22Rv1 (cell line): ENCODE measurements around the gene ATP8B2.
"Not testable (repeated sequence)": the region's sequence is repeated elsewhere in the genome, so short reads cannot be mapped to it uniquely, and the experiment has no call there.

ENCODE experiments used
- H3K27ac ChIP-seq: fragments of 450-650 bp; 2 replicates; pipeline ENCODE4 v1.5.1; 2017
- ZFX ChIP-seq: fragments of 450-650 bp; IDR thresholded peaks from 2 replicates; pipeline ENCODE4 v1.6.1; 2017; ENCODE audit warnings: antibody characterized with exemption, borderline replicate concordance
- TF ChIP-seq, protein P1 (sequence below): fragments of 450-650 bp; IDR thresholded peaks from 2 replicates; pipeline ENCODE4 v1.5.1; 2017; ENCODE audit warnings: mild to moderate bottlenecking

The ATP8B2 gene

DNA sequence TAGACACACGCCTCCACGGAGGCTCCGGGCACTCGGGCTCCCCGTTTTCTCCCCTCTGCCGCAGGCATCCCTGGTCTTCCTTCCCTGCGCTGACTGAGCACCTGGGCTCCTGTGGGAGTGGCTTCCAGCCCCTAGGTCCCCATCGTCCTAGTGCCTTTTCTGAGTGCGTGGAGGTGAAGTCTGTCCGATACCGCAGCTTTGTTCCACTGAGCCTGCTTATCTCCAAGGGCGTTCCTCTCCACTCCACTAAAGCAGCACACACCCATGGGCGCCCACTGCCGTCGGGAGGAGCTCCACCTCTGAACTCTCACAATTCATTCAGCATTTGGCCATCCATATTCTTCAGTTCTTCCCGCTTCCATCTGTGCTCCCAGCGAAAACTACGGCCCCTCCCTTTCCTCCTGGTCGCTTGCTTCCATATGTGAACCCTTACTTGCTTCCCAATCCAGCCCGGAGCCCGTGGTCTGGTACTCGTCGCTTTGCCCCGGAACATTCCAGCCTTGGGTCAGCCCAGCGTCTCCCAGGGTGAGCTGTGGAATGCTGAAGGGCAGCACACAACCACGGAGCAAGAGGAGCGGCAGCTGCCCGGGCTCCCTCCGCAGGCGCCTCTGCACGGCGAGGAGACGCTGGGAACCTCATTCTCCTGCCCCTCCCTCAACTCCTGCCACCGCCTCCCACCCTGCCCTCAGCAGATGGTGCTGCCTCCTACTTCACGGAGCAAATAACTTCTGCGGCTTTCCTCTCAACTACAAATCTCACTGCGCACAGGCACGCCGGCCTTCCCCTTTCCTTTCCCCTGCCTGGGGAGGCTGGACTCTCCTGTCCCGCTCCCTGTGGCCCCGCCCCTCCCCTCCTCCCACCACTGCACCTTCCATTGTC lies 27.5 kb downstream of the ATP8B2 start:
- peak overlapping the region; percentile 51 for H3K27ac ChIP-seq
- no peak for TF ChIP-seq ZFX
- TF ChIP-seq, protein P1, sequence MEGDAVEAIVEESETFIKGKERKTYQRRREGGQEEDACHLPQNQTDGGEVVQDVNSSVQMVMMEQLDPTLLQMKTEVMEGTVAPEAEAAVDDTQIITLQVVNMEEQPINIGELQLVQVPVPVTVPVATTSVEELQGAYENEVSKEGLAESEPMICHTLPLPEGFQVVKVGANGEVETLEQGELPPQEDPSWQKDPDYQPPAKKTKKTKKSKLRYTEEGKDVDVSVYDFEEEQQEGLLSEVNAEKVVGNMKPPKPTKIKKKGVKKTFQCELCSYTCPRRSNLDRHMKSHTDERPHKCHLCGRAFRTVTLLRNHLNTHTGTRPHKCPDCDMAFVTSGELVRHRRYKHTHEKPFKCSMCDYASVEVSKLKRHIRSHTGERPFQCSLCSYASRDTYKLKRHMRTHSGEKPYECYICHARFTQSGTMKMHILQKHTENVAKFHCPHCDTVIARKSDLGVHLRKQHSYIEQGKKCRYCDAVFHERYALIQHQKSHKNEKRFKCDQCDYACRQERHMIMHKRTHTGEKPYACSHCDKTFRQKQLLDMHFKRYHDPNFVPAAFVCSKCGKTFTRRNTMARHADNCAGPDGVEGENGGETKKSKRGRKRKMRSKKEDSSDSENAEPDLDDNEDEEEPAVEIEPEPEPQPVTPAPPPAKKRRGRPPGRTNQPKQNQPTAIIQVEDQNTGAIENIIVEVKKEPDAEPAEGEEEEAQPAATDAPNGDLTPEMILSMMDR: peak; percentile 15; the same call in 1 of the 2 replicates

GRCh38 chr1:154353460-154353904 lies 28.2 kb downstream of the ATP8B2 start:
- H3K27ac ChIP-seq: peak overlapping the region; percentile 51
- TF ChIP-seq, protein P1: peak; percentile 68
- no peak for TF ChIP-seq ZFX

DNA sequence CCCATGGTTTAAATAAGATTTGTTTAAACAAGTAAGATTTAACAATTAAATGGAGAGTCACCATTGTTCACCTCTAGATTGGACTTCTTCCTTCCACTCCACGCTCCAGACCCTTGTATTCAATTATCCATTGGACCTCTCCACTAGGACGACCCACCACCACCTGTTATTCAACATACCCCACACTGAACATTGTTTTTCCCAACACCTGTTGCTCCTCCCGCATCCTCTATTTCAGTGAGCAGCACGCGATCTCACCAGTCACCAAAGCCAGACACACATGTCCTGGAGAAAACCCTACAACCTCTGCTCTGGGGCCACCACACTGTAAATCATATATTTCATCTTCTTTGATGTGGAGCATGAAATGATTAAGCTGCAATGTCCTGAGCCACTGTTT lies 28.6 kb downstream of the ATP8B2 start:
- TF ChIP-seq ZFX: no peak
- TF ChIP-seq, protein P1: peak; percentile 33; the same call in 1 of the 2 replicates

GRCh38 chr1:154358519-154358918 lies 33.2 kb downstream of the ATP8B2 start:
- H3K27ac ChIP-seq: no peak overlapping the region
- TF ChIP-seq ZFX: no peak
- TF ChIP-seq, protein P1: no peak

More for the DNA sequence above, 28.6 kb downstream of the ATP8B2 start:
- H3K27ac ChIP-seq: peak overlapping the region; percentile 51; the same call in 1 of the 2 replicates

- no peak overlapping the region for H3K27ac ChIP-seq
- TF ChIP-seq, protein P1: no peak
- no peak for TF ChIP-seq ZFX
Observed at GRCh38 chr1:154360288-154360687, 35.0 kb downstream of the ATP8B2 start.

DNA sequence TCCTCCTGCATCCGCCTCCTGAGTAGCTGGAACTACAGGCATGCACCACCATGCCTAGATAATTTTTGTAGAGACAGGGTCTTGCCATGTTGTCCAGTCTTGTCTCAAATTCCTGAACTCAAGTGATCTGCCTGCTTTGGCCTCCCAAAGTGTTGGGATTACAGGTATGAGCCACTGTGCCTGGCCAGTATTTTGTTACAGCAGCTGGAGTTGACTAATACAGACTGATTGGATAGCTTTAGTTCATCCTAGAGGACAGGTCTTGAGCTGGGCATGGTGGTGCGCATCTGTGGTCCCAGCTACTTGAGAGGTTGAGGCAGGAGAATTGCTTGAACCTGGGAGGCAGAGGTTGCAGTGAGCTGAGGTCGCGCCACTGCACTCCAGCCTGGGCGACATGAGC lies 35.6 kb downstream of the ATP8B2 start:
- not testable (repeated sequence) for H3K27ac ChIP-seq

DNA sequence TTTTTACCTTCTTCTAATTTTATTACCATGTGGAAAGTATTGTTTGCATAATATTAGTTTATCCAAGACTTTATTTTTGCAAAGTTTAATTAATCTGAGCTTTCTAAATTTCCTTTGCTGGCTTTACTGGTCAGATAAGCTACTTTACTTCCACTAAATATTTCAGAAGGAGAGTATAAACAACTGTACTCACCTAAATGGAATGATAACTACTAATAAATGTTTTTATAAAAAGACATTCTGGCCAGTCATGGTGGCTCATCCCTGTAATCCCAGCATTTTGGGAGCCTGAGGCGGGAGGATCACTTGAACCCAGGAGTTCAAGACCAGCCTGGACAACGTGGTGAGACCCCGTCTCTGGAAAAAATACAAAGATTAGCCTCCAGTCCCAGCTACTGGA lies 36.0 kb downstream of the ATP8B2 start:
- H3K27ac ChIP-seq: no peak overlapping the region

More for the DNA sequence above, 36.0 kb downstream of the ATP8B2 start:
- no peak for TF ChIP-seq ZFX
- TF ChIP-seq, protein P1: no peak
